Fibroblast of lung (primary cell): ENCODE data around the gene PCDHA1.

ENCODE experiments used
- CTCF ChIP-seq, 2 donors: IDR thresholded peaks in 1 of 2; conservative IDR thresholded peaks in 1 of 2; 1 replicate in 1 of 2; 2 replicates in 1 of 2; pipeline ENCODE4 v1.5.1; 2011 to 2012; ENCODE audit warnings: low read length in 2 of 2, control low read depth in 1 of 2, inconsistent platforms in 1 of 2, low read depth in 1 of 2, mild to moderate bottlenecking in 1 of 2
- EZH2 ChIP-seq: IDR thresholded peaks from 2 replicates; pipeline ENCODE4 v1.5.1; 2012; ENCODE audit warnings: low read length, control low read depth, mild to moderate bottlenecking; ENCODE audit errors: missing control alignments

GRCh38 chr5:140978983-140979382, 193.0 kb downstream of the PCDHA1 start:
- TF ChIP-seq EZH2 (no peak), CTCF (conservative IDR thresholded peaks at IDR 0.05 in 1 of 2, IDR thresholded peaks at IDR 0.05 in 1 of 2; ENCODE audit: low read depth in 1 of 2, low read length in 2 of 2) (no peak)
